ENCODE measurements around the gene GIGYF1. TPM values are rescaled to one million over a fixed set of nuclear protein-coding genes. Genes with fewer than 3 reads are reported as not detected.
A peak's percentile ranks its signal among the peaks of the same experiment; 100 is the strongest.

The GIGYF1 gene
- total and polyA plus RNA-seq, 2 of the 13 experiments (the other 11 are each of a cell fraction or from before 2014, with no cell fraction given) = 7.6 to 16.1 TPM

DNA sequence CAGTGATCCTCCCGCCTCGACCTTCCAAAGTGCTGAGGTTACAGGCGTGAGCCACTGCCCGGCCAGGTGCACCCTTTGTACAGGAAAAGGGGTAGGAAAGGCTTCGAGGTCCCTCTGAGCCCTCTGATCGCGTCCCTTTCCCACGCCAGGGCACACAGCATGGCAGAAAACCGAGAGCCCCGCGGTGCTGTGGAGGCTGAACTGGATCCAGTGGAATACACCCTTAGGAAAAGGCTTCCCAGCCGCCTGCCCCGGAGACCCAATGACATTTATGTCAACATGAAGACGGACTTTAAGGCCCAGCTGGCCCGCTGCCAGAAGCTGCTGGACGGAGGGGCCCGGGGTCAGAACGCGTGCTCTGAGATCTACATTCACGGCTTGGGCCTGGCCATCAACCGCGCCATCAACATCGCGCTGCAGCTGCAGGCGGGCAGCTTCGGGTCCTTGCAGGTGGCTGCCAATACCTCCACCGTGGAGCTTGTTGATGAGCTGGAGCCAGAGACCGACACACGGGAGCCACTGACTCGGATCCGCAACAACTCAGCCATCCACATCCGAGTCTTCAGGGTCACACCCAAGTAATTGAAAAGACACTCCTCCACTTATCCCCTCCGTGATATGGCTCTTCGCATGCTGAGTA lies 12.7 kb upstream of the GIGYF1 start (continued):
- TF ChIP-seq, protein P1, sequence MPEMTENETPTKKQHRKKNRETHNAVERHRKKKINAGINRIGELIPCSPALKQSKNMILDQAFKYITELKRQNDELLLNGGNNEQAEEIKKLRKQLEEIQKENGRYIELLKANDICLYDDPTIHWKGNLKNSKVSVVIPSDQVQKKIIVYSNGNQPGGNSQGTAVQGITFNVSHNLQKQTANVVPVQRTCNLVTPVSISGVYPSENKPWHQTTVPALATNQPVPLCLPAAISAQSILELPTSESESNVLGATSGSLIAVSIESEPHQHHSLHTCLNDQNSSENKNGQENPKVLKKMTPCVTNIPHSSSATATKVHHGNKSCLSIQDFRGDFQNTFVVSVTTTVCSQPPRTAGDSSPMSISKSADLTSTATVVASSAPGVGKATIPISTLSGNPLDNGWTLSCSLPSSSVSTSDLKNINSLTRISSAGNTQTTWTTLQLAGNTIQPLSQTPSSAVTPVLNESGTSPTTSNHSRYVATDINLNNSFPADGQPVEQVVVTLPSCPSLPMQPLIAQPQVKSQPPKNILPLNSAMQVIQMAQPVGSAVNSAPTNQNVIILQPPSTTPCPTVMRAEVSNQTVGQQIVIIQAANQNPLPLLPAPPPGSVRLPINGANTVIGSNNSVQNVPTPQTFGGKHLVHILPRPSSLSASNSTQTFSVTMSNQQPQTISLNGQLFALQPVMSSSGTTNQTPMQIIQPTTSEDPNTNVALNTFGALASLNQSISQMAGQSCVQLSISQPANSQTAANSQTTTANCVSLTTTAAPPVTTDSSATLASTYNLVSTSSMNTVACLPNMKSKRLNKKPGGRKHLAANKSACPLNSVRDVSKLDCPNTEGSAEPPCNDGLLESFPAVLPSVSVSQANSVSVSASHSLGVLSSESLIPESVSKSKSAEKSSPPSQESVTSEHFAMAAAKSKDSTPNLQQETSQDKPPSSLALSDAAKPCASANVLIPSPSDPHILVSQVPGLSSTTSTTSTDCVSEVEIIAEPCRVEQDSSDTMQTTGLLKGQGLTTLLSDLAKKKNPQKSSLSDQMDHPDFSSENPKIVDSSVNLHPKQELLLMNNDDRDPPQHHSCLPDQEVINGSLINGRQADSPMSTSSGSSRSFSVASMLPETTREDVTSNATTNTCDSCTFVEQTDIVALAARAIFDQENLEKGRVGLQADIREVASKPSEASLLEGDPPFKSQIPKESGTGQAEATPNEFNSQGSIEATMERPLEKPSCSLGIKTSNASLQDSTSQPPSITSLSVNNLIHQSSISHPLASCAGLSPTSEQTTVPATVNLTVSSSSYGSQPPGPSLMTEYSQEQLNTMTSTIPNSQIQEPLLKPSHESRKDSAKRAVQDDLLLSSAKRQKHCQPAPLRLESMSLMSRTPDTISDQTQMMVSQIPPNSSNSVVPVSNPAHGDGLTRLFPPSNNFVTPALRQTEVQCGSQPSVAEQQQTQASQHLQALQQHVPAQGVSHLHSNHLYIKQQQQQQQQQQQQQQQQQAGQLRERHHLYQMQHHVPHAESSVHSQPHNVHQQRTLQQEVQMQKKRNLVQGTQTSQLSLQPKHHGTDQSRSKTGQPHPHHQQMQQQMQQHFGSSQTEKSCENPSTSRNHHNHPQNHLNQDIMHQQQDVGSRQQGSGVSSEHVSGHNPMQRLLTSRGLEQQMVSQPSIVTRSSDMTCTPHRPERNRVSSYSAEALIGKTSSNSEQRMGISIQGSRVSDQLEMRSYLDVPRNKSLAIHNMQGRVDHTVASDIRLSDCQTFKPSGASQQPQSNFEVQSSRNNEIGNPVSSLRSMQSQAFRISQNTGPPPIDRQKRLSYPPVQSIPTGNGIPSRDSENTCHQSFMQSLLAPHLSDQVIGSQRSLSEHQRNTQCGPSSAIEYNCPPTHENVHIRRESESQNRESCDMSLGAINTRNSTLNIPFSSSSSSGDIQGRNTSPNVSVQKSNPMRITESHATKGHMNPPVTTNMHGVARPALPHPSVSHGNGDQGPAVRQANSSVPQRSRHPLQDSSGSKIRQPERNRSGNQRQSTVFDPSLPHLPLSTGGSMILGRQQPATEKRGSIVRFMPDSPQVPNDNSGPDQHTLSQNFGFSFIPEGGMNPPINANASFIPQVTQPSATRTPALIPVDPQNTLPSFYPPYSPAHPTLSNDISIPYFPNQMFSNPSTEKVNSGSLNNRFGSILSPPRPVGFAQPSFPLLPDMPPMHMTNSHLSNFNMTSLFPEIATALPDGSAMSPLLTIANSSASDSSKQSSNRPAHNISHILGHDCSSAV (CRISPR knock-in tag; IDR thresholded peaks at IDR 0.05; ENCODE audit: borderline replicate concordance) = no peak
- TF ChIP-seq RELA (CRISPR knock-in tag; IDR thresholded peaks at IDR 0.05) = no peak
- no peak for TF ChIP-seq ARNT (IDR thresholded peaks at IDR 0.05)
- no peak for TF ChIP-seq FOXM1 (CRISPR knock-in tag; IDR thresholded peaks at IDR 0.05)
- no peak for TF ChIP-seq SNAI1 (CRISPR knock-in tag; IDR thresholded peaks at IDR 0.05; ENCODE audit: borderline replicate concordance)
- TF ChIP-seq DDIT3 (CRISPR knock-in tag; IDR thresholded peaks at IDR 0.05) = no peak
- TF ChIP-seq ZNF564 (CRISPR knock-in tag; IDR thresholded peaks at IDR 0.05) = no peak
- TF ChIP-seq ZBTB21 (CRISPR knock-in tag; IDR thresholded peaks at IDR 0.05) = no peak
- TF ChIP-seq, protein P2, sequence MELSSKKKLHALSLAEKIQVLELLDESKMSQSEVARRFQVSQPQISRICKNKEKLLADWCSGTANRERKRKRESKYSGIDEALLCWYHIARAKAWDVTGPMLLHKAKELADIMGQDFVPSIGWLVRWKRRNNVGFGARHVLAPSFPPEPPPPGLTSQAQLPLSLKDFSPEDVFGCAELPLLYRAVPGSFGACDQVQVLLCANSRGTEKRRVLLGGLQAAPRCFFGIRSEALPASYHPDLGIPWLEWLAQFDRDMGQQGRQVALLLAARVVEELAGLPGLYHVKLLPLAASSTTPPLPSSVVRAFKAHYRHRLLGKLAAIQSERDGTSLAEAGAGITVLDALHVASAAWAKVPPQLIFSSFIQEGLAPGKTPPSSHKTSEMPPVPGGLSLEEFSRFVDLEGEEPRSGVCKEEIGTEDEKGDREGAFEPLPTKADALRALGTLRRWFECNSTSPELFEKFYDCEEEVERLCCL (CRISPR knock-in tag; IDR thresholded peaks at IDR 0.05; ENCODE audit: borderline replicate concordance) = no peak
- no peak for TF ChIP-seq ZNF670 (CRISPR knock-in tag; IDR thresholded peaks at IDR 0.05; ENCODE audit: borderline replicate concordance)
- peak in 1 of 2 experiments; percentile 60; a peak in 1 of 4 replicates for TF ChIP-seq KLF16 (CRISPR knock-in tag; IDR thresholded peaks at IDR 0.05)
- 0 out of 2 replicates have a peak, but pooled peaks have one; percentile 47 for TF ChIP-seq HINFP (CRISPR knock-in tag; IDR thresholded peaks at IDR 0.05; ENCODE audit: low read depth)
- TF ChIP-seq DMTF1 (CRISPR knock-in tag; IDR thresholded peaks at IDR 0.05) = no peak
- TF ChIP-seq CREB1 (IDR thresholded peaks at IDR 0.05) = no peak
- no peak for TF ChIP-seq CREB1 (CRISPR knock-in tag; IDR thresholded peaks at IDR 0.05)
- 0 out of 2 replicates have a peak, but pooled peaks have one; percentile 29 for TF ChIP-seq RNF2 (conservative IDR thresholded peaks at IDR 0.05; ENCODE audit: low read depth)

All from HepG2 (cell line).